HCT116 (cell line): ENCODE measurements around the gene ZEB1. TPM values are rescaled to one million over a fixed set of nuclear protein-coding genes. Genes with fewer than 3 reads are reported as not detected.

Source experiments
- ATAC-seq: fragments of 200-7000 bp; cut with Tn5 transposase; 2 replicates; pipeline ENCODE4 v1.9.1; 2020; ENCODE audit warnings: mild to moderate bottlenecking, moderate library complexity
- BruUV-seq: library from RNA; stranded (reverse); fragments of 400-500 nt; replicated peaks from 2 replicates; lab custom pipeline; 2021; lab: Mats Ljungman, UMichigan
- CTCF ChIA-PET: fragments of 300-600 bp; sonication (Branson Sonifier 250); formaldehyde crosslinking; loops from one replicate; lab custom pipeline; 2021; ENCODE audit warnings: antibody characterized with exemption; lab: Charles Lee
- POLR2A ChIA-PET: fragments of 300-600, 350-600 bp; sonication (Branson Sonifier 250); formaldehyde crosslinking; loops from one replicate; lab custom pipeline; 2021; ENCODE audit warnings: antibody characterized with exemption; lab: Charles Lee
- RAD21 ChIA-PET, 2 experiments: fragments of 300-600 bp; sonication (Branson Sonifier 250); formaldehyde crosslinking; loops; one replicate each; lab custom pipeline; 2023; ENCODE audit warnings: low total read pairs in 2 of 2; ENCODE audit not compliant: uncharacterized antibody in 2 of 2, unreplicated experiment in 2 of 2, low non-redundant PET in 1 of 2; lab: Charles Lee
- DNase-seq: peaks from one replicate; pipeline ENCODE4 v3.0.0-alpha.2; 2010; ENCODE audit warnings: low read depth, low spot score
- H2AFZ ChIP-seq: fragments of 200-600 bp; shearing (Covaris generic), sonication (generic); 2 replicates; pipeline ENCODE4 v1.6.1; 2017; ENCODE audit warnings: low read depth, mixed run types, mixed read lengths, antibody characterized with exemption, low read length; ENCODE audit not compliant: poor library complexity, severe bottlenecking
- H3K27ac ChIP-seq: 2 replicates; pipeline ENCODE4 v1.5.1; 2012; ENCODE audit warnings: low read depth, low read length
- H3K27me3 ChIP-seq: fragments of 200-600 bp; sonication (generic); 2 replicates; pipeline ENCODE4 v1.6.1; 2016; ENCODE audit warnings: mixed run types, low read length, mixed read lengths; ENCODE audit not compliant: insufficient read depth
- H3K36me3 ChIP-seq, 2 experiments: fragments of 200-500 bp in 1 of 2; fragments of 200-600 bp in 1 of 2; sonication (Bioruptor generic) in 1 of 2; sonication (generic) in 1 of 2; 2 replicates each; pipeline versions ENCODE4 v1.5.1 to v1.6.1; 2014 to 2016; ENCODE audit warnings: low read length in 2 of 2, inconsistent platforms in 1 of 2, mixed read lengths in 1 of 2, mixed run types in 1 of 2; ENCODE audit not compliant: insufficient read depth in 2 of 2, control insufficient read depth in 1 of 2
- H3K4me1 ChIP-seq, 2 experiments: fragments of 200-600 bp in 1 of 2; sonication (generic) in 1 of 2; 2 replicates each; pipeline versions ENCODE4 v1.5.1 to v1.6.1; 2012 to 2017; ENCODE audit warnings: low read length in 2 of 2, inconsistent platforms in 1 of 2, mild to moderate bottlenecking in 1 of 2, mixed read lengths in 1 of 2, mixed run types in 1 of 2, moderate library complexity in 1 of 2; ENCODE audit not compliant: insufficient read depth in 2 of 2, control insufficient read depth in 1 of 2
- H3K4me2 ChIP-seq: fragments of 200-600 bp; sonication (generic); 2 replicates; pipeline ENCODE4 v1.6.1; 2017; ENCODE audit warnings: mixed run types, low read length, mixed read lengths
- H3K4me3 ChIP-seq, 2 experiments: fragments of 200-600 bp in 1 of 2; sonication (generic) in 1 of 2; replicated peaks in 1 of 2; 2 replicates each; pipeline ENCODE4 v1.5.1; 2011 to 2016; ENCODE audit warnings: low read length in 2 of 2, control low read depth in 1 of 2, low read depth in 1 of 2, mild to moderate bottlenecking in 1 of 2, mixed read lengths in 1 of 2, mixed run types in 1 of 2
- H3K79me2 ChIP-seq: fragments of 200-600 bp; sonication (generic); 2 replicates; pipeline ENCODE4 v1.6.1; 2017; ENCODE audit warnings: mild to moderate bottlenecking, mixed run types, low read length, moderate library complexity, mixed read lengths; ENCODE audit not compliant: insufficient read depth
- H3K9ac ChIP-seq: fragments of 200-600 bp; sonication (generic); 2 replicates; pipeline ENCODE4 v1.6.1; 2016; ENCODE audit warnings: low read length, mixed read lengths
- H3K9me2 ChIP-seq: fragments of 200-600 bp; sonication (generic), shearing (Covaris generic); 2 replicates; pipeline ENCODE4 v1.6.1; 2017; ENCODE audit warnings: mixed run types, mild to moderate bottlenecking, moderate library complexity; ENCODE audit not compliant: insufficient read depth
- H3K9me3 ChIP-seq, 2 experiments: fragments of 200-500 bp in 1 of 2; fragments of 200-600 bp in 1 of 2; sonication (Bioruptor generic) in 1 of 2; sonication (generic) in 1 of 2; 2 replicates each; pipeline ENCODE4 v1.6.1; 2014 to 2017; ENCODE audit warnings: low read length in 2 of 2, mixed read lengths in 2 of 2, inconsistent platforms in 1 of 2, low read depth in 1 of 2, mild to moderate bottlenecking in 1 of 2, mixed run types in 1 of 2, moderate library complexity in 1 of 2; ENCODE audit not compliant: control insufficient read depth in 1 of 2, insufficient read depth in 1 of 2
- H4K20me1 ChIP-seq: fragments of 200-600 bp; sonication (generic), shearing (Covaris generic); 2 replicates; pipeline ENCODE4 v1.6.1; 2017; ENCODE audit warnings: mixed run types, mild to moderate bottlenecking, moderate library complexity; ENCODE audit not compliant: insufficient read depth
- CBX3 ChIP-seq: IDR thresholded peaks from 2 replicates; pipeline ENCODE4 v1.6.1; 2012; ENCODE audit warnings: low read depth
- ELF1 ChIP-seq: IDR thresholded peaks from 2 replicates; pipeline ENCODE4 v1.6.1; 2012; ENCODE audit warnings: low read depth, borderline replicate concordance
- EZH2 ChIP-seq: fragments of 200-600 bp; sonication (generic); IDR thresholded peaks from 2 replicates; pipeline ENCODE4 v1.6.1; 2017; ENCODE audit warnings: antibody characterized with exemption, mixed run types
- EZH2phosphoT487 ChIP-seq: fragments of 200-600 bp; IDR thresholded peaks from 2 replicates; pipeline ENCODE4 v1.6.1; 2018; ENCODE audit warnings: antibody characterized with exemption, borderline replicate concordance
- FOSL1 ChIP-seq: IDR thresholded peaks from 2 replicates; pipeline ENCODE4 v1.6.1; 2012; ENCODE audit warnings: low read depth
- JUND ChIP-seq: IDR thresholded peaks from 2 replicates; pipeline ENCODE4 v1.6.1; 2012
- POLR2A ChIP-seq: IDR thresholded peaks from 2 replicates; pipeline ENCODE4 v1.7.0; 2011; ENCODE audit warnings: borderline replicate concordance; ENCODE audit not compliant: insufficient read depth, insufficient read length; ENCODE audit errors: extremely low read depth
- POLR2AphosphoS5 ChIP-seq: IDR thresholded peaks from 2 replicates; pipeline ENCODE4 v1.6.1; 2011; ENCODE audit warnings: mild to moderate bottlenecking, low read depth, low read length, moderate library complexity
- RAD21 ChIP-seq: IDR thresholded peaks from 2 replicates; pipeline ENCODE4 v1.6.1; 2012; ENCODE audit warnings: low read depth, mild to moderate bottlenecking
- SIN3A ChIP-seq: IDR thresholded peaks from 2 replicates; pipeline ENCODE4 v1.6.1; 2012; ENCODE audit warnings: low read depth
- SP1 ChIP-seq: IDR thresholded peaks from 2 replicates; pipeline ENCODE4 v1.6.1; 2012; ENCODE audit warnings: low read depth
- SRF ChIP-seq: IDR thresholded peaks from 2 replicates; pipeline ENCODE4 v1.6.1; 2012; ENCODE audit warnings: low read depth
- TCF7L2 ChIP-seq: IDR thresholded peaks from 2 replicates; pipeline ENCODE4 v1.7.0; 2011; ENCODE audit warnings: borderline replicate concordance, inconsistent platforms; ENCODE audit not compliant: insufficient read depth, insufficient read length; ENCODE audit errors: extremely low read depth
- YY1 ChIP-seq: IDR thresholded peaks from 2 replicates; pipeline ENCODE4 v1.6.1; 2011; ENCODE audit warnings: low read length, low read depth, moderate library complexity, mild to moderate bottlenecking; ENCODE audit not compliant: insufficient replicate concordance; ENCODE audit errors: extremely low read depth
- ZNF274 ChIP-seq: fragments of 200-500 bp; sonication (Bioruptor generic); IDR thresholded peaks from 2 replicates; pipeline ENCODE4 v1.6.1; 2014; ENCODE audit warnings: mild to moderate bottlenecking, low read depth, low read length, inconsistent platforms
- intact Hi-C: fragments of 100-400 bp; cut with micrococcal nuclease; formaldehyde crosslinking; loops from 2 replicates; pipeline ENCODE4 v1.10.0; 2022
- total RNA-seq: library from RNA; stranded (reverse); gene quantifications from one replicate; pipeline ENCODE4 v1.2.1, GENCODE V29; 2021; ENCODE audit not compliant: unreplicated experiment
- TF ChIP-seq, protein P1 (sequence below): IDR thresholded peaks from 2 replicates; pipeline ENCODE4 v1.6.1; 2011; ENCODE audit warnings: mild to moderate bottlenecking, low read length, moderate library complexity; ENCODE audit not compliant: insufficient replicate concordance; ENCODE audit errors: extremely low read depth
- TF ChIP-seq, protein P2 (sequence below): IDR thresholded peaks from 2 replicates; pipeline ENCODE4 v1.6.1; 2012
- TF ChIP-seq, protein P3 (sequence below), 3 experiments: fragments of 200-600 bp in 1 of 3; sonication (generic) in 1 of 3; IDR thresholded peaks in 2 of 3; conservative IDR thresholded peaks in 1 of 3; 2 replicates each; pipeline ENCODE4 v1.5.1; 2012 to 2017; ENCODE audit warnings: low read depth in 2 of 3, low read length in 2 of 3, antibody characterized with exemption in 1 of 3, borderline replicate concordance in 1 of 3, control low read depth in 1 of 3, mild to moderate bottlenecking in 1 of 3, mixed read lengths in 1 of 3, mixed run types in 1 of 3, moderate library complexity in 1 of 3; ENCODE audit not compliant: insufficient read depth in 1 of 3
- TF ChIP-seq, protein P4 (sequence below): IDR thresholded peaks from 2 replicates; pipeline ENCODE4 v1.6.1; 2012; ENCODE audit warnings: low read depth

ZEB1 gene
- total RNA-seq, 1 experiment from 2014 or later, result 3.4 TPM

DNA sequence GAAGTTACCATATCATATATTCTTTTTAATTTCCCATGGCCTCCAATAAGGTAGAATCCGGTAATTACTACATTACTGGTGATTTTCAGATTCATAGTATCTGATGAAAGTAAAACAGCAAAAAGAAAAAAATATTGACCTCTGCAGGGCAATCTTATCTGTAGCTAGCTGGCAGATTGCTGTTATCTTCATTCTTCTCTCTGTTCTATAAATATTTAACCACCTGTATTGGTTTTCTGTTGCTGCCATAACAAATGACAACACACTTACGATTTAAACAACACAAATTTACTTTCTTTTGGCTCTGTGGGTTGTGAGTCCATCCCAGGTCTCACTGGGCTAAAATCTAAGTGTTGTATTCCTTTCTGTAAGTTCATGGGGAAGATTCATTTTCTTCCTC, 164.5 kb downstream of the ZEB1 start:
- H4K20me1 ChIP-seq, result no peaks in the 10 kb centered on the region
- intact Hi-C loops, result loop anchor here (10.0 kb wide), 1 partner anchor 699 kb away; no protein-coding TSS in a partner anchor
- no peak overlapping the region for H2AFZ ChIP-seq
- H3K27me3 ChIP-seq, result no peaks in the 10 kb centered on the region
- POLR2A ChIA-PET, result no interaction called here
- no peak overlapping the region for H3K9ac ChIP-seq
- no peaks in the 10 kb centered on the region for H3K9me3 ChIP-seq
- no peak overlapping the region for H3K27ac ChIP-seq
- TF ChIP-seq POLR2A (no peak), JUND (no peak), EZH2phosphoT487 (no peak), SIN3A (no peak), YY1 (no peak), SRF (no peak), ELF1 (no peak), SP1 (no peak), TCF7L2 (no peak), RAD21 (no peak), ZNF274 (no peak), FOSL1 (no peak), EZH2 (no peak), CBX3 (no peak), POLR2AphosphoS5 (no peak)
- TF ChIP-seq, protein P1, sequence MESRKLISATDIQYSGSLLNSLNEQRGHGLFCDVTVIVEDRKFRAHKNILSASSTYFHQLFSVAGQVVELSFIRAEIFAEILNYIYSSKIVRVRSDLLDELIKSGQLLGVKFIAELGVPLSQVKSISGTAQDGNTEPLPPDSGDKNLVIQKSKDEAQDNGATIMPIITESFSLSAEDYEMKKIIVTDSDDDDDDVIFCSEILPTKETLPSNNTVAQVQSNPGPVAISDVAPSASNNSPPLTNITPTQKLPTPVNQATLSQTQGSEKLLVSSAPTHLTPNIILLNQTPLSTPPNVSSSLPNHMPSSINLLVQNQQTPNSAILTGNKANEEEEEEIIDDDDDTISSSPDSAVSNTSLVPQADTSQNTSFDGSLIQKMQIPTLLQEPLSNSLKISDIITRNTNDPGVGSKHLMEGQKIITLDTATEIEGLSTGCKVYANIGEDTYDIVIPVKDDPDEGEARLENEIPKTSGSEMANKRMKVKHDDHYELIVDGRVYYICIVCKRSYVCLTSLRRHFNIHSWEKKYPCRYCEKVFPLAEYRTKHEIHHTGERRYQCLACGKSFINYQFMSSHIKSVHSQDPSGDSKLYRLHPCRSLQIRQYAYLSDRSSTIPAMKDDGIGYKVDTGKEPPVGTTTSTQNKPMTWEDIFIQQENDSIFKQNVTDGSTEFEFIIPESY, result no peak
- TF ChIP-seq, protein P2, sequence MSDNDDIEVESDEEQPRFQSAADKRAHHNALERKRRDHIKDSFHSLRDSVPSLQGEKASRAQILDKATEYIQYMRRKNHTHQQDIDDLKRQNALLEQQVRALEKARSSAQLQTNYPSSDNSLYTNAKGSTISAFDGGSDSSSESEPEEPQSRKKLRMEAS, result no peak
- TF ChIP-seq, protein P3, sequence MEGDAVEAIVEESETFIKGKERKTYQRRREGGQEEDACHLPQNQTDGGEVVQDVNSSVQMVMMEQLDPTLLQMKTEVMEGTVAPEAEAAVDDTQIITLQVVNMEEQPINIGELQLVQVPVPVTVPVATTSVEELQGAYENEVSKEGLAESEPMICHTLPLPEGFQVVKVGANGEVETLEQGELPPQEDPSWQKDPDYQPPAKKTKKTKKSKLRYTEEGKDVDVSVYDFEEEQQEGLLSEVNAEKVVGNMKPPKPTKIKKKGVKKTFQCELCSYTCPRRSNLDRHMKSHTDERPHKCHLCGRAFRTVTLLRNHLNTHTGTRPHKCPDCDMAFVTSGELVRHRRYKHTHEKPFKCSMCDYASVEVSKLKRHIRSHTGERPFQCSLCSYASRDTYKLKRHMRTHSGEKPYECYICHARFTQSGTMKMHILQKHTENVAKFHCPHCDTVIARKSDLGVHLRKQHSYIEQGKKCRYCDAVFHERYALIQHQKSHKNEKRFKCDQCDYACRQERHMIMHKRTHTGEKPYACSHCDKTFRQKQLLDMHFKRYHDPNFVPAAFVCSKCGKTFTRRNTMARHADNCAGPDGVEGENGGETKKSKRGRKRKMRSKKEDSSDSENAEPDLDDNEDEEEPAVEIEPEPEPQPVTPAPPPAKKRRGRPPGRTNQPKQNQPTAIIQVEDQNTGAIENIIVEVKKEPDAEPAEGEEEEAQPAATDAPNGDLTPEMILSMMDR (IDR thresholded peaks at IDR 0.05 in 2 of 3, conservative IDR thresholded peaks at IDR 0.05 in 1 of 3; ENCODE audit: borderline replicate concordance in 1 of 3, insufficient read depth in 1 of 3, low read depth in 2 of 3, low read length in 2 of 3), result no peak
- TF ChIP-seq, protein P4, sequence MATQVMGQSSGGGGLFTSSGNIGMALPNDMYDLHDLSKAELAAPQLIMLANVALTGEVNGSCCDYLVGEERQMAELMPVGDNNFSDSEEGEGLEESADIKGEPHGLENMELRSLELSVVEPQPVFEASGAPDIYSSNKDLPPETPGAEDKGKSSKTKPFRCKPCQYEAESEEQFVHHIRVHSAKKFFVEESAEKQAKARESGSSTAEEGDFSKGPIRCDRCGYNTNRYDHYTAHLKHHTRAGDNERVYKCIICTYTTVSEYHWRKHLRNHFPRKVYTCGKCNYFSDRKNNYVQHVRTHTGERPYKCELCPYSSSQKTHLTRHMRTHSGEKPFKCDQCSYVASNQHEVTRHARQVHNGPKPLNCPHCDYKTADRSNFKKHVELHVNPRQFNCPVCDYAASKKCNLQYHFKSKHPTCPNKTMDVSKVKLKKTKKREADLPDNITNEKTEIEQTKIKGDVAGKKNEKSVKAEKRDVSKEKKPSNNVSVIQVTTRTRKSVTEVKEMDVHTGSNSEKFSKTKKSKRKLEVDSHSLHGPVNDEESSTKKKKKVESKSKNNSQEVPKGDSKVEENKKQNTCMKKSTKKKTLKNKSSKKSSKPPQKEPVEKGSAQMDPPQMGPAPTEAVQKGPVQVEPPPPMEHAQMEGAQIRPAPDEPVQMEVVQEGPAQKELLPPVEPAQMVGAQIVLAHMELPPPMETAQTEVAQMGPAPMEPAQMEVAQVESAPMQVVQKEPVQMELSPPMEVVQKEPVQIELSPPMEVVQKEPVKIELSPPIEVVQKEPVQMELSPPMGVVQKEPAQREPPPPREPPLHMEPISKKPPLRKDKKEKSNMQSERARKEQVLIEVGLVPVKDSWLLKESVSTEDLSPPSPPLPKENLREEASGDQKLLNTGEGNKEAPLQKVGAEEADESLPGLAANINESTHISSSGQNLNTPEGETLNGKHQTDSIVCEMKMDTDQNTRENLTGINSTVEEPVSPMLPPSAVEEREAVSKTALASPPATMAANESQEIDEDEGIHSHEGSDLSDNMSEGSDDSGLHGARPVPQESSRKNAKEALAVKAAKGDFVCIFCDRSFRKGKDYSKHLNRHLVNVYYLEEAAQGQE, result no peak
- TF ChIP-seq, all 23 proteins: peak for 0
- H3K79me2 ChIP-seq, result no peaks in the 10 kb centered on the region
- no peaks in the 10 kb centered on the region for H3K9me2 ChIP-seq
- DNase-seq (no peak), ATAC-seq (no peak)
- H3K36me3 ChIP-seq, result no peaks in the 10 kb centered on the region
- H3K4me2 ChIP-seq, result no peak overlapping the region
- CTCF ChIA-PET, result no interaction called here
- no peak overlapping the region for H3K4me3 ChIP-seq
- RAD21 ChIA-PET, result no interaction called here
- no TSS peak for BruUV-seq
- no peaks in the 10 kb centered on the region for H3K4me1 ChIP-seq
